Activated T-helper 1 cell treated with anti-CD3 and anti-CD28 coated beads, Interleukin-12 subunit alpha, Interleukin-12 subunit beta, Interleukin-2, Interleukin-4 antibody, amounts not matched to agents 30 ng/mL and 10 ng/mL and 1 ng/mL, durations not matched to agents 14 hours and 24 hours and 36 hours (primary cell): Measurements from ENCODE around the gene PRKG1. TPM values are rescaled to one million over a fixed set of nuclear protein-coding genes. Genes with fewer than 3 reads are reported as not detected.

Experiments
- DNase-seq: peaks from one replicate; pipeline ENCODE4 v3.0.0; 2021; ENCODE audit warnings: low spot score
- H3K27ac Mint-ChIP-seq: one replicate; pipeline ENCODE4 v1.8.0; 2021; ENCODE audit warnings: mild to moderate bottlenecking, mixed read lengths
- H3K27me3 Mint-ChIP-seq: one replicate; pipeline ENCODE4 v1.8.0; 2022; ENCODE audit warnings: mild to moderate bottlenecking, moderate library complexity, mixed read lengths; ENCODE audit not compliant: insufficient read depth
- H3K36me3 Mint-ChIP-seq: one replicate; pipeline ENCODE4 v1.8.0; 2021; ENCODE audit warnings: low read depth, mixed read lengths
- H3K4me1 Mint-ChIP-seq: one replicate; pipeline ENCODE4 v1.8.0; 2021; ENCODE audit warnings: low read depth, mixed read lengths
- H3K4me3 Mint-ChIP-seq: one replicate; pipeline ENCODE4 v1.8.0; 2021; ENCODE audit warnings: mild to moderate bottlenecking, moderate library complexity, mixed read lengths
- H3K9me3 Mint-ChIP-seq: one replicate; pipeline ENCODE4 v1.8.0; 2021; ENCODE audit warnings: mixed read lengths
- intact Hi-C: fragments of 100-400 bp; cut with micrococcal nuclease; formaldehyde crosslinking; loops from one replicate; pipeline ENCODE4 v1.15.1; 2024
- total RNA-seq: library from RNA; stranded (reverse); gene quantifications from 2 replicates; pipeline ENCODE4 v1.2.3, GENCODE V29; 2022

PRKG1 gene
- total RNA-seq, 1 donor from 2014 or later = not detected

GRCh38 chr10:51233337-51234100, 159.2 kb downstream of the PRKG1 start:
- Mint-ChIP-seq H3K9me3 (no peaks in the 10 kb centered on the region), H3K4me1 (no peaks in the 10 kb centered on the region), H3K4me3 (no peak overlapping the region), H3K27ac (no peak overlapping the region), H3K27me3 (peaks cover 1% of the 10 kb centered on the region), H3K36me3 (no peaks in the 10 kb centered on the region)
- DNase-seq = no peak
- intact Hi-C loops = no loop called here

- intact Hi-C loops = no loop called here
- H3K4me1 Mint-ChIP-seq = no peaks in the 10 kb centered on the region
- H3K9me3 Mint-ChIP-seq = no peaks in the 10 kb centered on the region
- peaks cover 1% of the 10 kb centered on the region for H3K27me3 Mint-ChIP-seq
- H3K36me3 Mint-ChIP-seq = no peaks in the 10 kb centered on the region
- no peak overlapping the region for H3K27ac Mint-ChIP-seq
- H3K4me3 Mint-ChIP-seq = no peak overlapping the region
- no peak for DNase-seq
Measured at GRCh38 chr10:51235865-51236264, 161.6 kb downstream of the PRKG1 start.

GRCh38 chr10:51239006-51239405, 164.7 kb downstream of the PRKG1 start:
- intact Hi-C loops = no loop called here
- H3K4me1 Mint-ChIP-seq = no peaks in the 10 kb centered on the region

DNA sequence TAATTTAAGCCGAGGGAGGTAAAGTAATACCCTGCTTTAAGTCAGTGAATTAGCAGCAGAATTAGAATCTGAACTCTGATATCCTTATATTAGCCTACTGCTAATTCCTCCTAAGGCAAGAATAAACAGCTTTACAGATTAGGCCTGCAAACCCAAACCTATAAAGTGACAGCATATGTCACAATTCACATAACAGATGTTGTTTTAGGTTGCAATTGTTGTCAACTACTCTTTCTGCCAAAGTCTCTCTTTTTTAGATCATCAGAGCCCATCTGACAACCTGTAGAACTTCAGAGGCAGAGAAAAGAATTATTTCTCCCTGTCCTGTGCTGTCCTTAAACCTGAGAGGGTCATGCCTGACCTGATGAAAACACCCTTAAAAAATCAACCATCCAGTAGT, 167.2 kb downstream of the PRKG1 start:
- no peaks in the 10 kb centered on the region for H3K4me1 Mint-ChIP-seq
- no peaks in the 10 kb centered on the region for H3K27me3 Mint-ChIP-seq
- no peak overlapping the region for H3K4me3 Mint-ChIP-seq
- H3K36me3 Mint-ChIP-seq = no peaks in the 10 kb centered on the region
- intact Hi-C loops = no loop called here
- H3K9me3 Mint-ChIP-seq = no peaks in the 10 kb centered on the region
- no peak overlapping the region for H3K27ac Mint-ChIP-seq
- no peak for DNase-seq

More at GRCh38 chr10:51239006-51239405, 164.7 kb downstream of the PRKG1 start:
- H3K27me3 Mint-ChIP-seq = no peaks in the 10 kb centered on the region
- no peak overlapping the region for H3K4me3 Mint-ChIP-seq
- no peaks in the 10 kb centered on the region for H3K9me3 Mint-ChIP-seq
- no peaks in the 10 kb centered on the region for H3K36me3 Mint-ChIP-seq
- no peak overlapping the region for H3K27ac Mint-ChIP-seq
- DNase-seq = no peak

- intact Hi-C loops = no loop called here
- DNase-seq = no peak
- Mint-ChIP-seq H3K36me3 (no peaks in the 10 kb centered on the region), H3K4me1 (no peaks in the 10 kb centered on the region), H3K27me3 (no peaks in the 10 kb centered on the region), H3K4me3 (no peak overlapping the region), H3K27ac (no peak overlapping the region), H3K9me3 (no peaks in the 10 kb centered on the region)
Measured at GRCh38 chr10:51242393-51242792, 168.1 kb downstream of the PRKG1 start.

- H3K27ac Mint-ChIP-seq = no peak overlapping the region
- intact Hi-C loops = no loop called here
- H3K9me3 Mint-ChIP-seq = no peaks in the 10 kb centered on the region
Measured at GRCh38 chr10:51244309-51244708, 170.0 kb downstream of the PRKG1 start.

DNA sequence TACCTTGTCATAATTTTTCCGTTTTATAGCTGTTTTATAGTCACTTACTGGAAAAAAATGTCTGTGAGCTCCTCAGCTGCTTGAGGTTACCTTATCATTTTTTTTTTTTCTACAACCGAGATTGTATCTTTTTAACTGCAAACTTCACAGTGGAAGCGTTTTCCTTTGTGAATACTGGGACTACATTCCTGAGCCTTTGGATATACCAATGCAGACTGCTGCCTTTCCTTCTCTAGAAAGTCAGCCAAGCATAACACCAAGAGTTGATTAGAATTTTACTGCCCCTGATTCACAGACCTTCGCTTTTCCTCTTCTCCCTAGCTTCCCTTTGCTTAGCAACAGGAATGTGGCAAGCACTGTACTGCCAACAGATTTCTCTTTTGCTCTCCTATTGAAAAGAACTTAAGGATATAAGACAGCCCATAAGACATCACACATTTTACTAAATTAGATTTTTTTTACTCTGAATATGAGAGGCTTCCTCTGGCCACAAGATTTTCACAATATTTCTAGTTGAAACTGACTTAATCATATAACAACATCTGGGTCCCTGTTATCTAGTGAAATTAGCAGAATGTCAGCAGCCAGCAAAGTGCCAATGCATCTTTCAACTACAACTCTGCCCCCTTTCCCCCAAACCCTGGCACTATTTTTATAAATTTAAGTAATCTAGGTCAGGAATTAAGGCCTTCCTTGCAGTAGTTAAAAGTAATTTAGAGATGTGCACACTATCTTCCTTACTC, 170.6 kb downstream of the PRKG1 start:
- Mint-ChIP-seq H3K27me3 (no peaks in the 10 kb centered on the region), H3K27ac (no peak overlapping the region), H3K36me3 (no peaks in the 10 kb centered on the region), H3K9me3 (no peaks in the 10 kb centered on the region), H3K4me3 (no peak overlapping the region), H3K4me1 (no peaks in the 10 kb centered on the region)
- intact Hi-C loops = no loop called here
- DNase-seq = no peak

More at GRCh38 chr10:51244309-51244708, 170.0 kb downstream of the PRKG1 start:
- H3K4me3 Mint-ChIP-seq = no peak overlapping the region
- no peak for DNase-seq
- no peaks in the 10 kb centered on the region for H3K27me3 Mint-ChIP-seq
- H3K4me1 Mint-ChIP-seq = no peaks in the 10 kb centered on the region
- H3K36me3 Mint-ChIP-seq = no peaks in the 10 kb centered on the region

DNA sequence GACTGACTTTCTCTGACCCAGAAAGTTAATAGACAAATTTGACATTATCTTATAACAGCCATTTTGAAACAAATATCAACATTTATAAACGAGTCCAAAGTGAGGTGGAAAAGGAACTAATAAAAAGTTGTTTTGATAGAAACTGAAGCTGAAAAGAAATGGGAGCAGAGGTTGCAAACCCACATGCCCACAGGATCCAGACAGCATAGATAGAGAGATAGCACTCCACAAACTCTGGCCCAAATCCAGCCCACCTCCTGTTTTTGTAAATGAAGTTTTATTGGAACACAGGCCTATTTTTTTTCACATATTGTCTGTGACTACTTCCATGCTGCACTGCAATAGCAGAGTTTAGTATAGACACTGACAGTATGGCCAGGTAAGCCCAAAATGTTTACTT, 171.9 kb downstream of the PRKG1 start:
- Mint-ChIP-seq H3K36me3 (no peaks in the 10 kb centered on the region), H3K27ac (no peak overlapping the region), H3K4me3 (no peak overlapping the region), H3K4me1 (no peaks in the 10 kb centered on the region), H3K27me3 (no peaks in the 10 kb centered on the region), H3K9me3 (no peaks in the 10 kb centered on the region)
- intact Hi-C loops = no loop called here
- no peak for DNase-seq

GRCh38 chr10:51250278-51250920, 176.1 kb downstream of the PRKG1 start:
- no peaks in the 10 kb centered on the region for H3K4me1 Mint-ChIP-seq
- H3K27me3 Mint-ChIP-seq = peaks cover 2% of the 10 kb centered on the region
- H3K36me3 Mint-ChIP-seq = no peaks in the 10 kb centered on the region
- no peaks in the 10 kb centered on the region for H3K9me3 Mint-ChIP-seq
- H3K27ac Mint-ChIP-seq = no peak overlapping the region
- no peak for DNase-seq
- no peak overlapping the region for H3K4me3 Mint-ChIP-seq
- intact Hi-C loops = no loop called here

DNA sequence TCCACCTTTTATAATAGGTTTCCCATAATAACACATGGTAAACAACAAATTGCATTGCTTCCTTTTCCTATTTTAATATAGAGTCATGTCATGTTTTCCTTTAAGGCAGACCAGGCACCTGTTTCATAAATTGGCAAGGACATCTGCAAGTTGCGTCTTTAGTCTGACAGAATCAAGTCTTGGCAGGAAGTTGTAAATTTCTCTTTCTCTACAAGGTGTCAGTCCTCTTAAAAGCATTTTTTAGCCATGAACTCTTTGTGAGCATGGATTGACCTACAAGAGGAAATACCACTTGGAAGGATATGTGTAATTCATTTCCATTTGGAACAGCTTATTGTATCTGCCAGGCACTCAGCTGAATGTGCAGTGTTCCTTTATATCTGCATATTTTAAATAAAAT, 176.8 kb downstream of the PRKG1 start:
- no peaks in the 10 kb centered on the region for H3K4me1 Mint-ChIP-seq
- no peaks in the 10 kb centered on the region for H3K9me3 Mint-ChIP-seq
- peaks cover 2% of the 10 kb centered on the region for H3K27me3 Mint-ChIP-seq
- intact Hi-C loops = no loop called here
- DNase-seq = no peak
- no peaks in the 10 kb centered on the region for H3K36me3 Mint-ChIP-seq
- H3K4me3 Mint-ChIP-seq = no peak overlapping the region
- H3K27ac Mint-ChIP-seq = no peak overlapping the region

DNA sequence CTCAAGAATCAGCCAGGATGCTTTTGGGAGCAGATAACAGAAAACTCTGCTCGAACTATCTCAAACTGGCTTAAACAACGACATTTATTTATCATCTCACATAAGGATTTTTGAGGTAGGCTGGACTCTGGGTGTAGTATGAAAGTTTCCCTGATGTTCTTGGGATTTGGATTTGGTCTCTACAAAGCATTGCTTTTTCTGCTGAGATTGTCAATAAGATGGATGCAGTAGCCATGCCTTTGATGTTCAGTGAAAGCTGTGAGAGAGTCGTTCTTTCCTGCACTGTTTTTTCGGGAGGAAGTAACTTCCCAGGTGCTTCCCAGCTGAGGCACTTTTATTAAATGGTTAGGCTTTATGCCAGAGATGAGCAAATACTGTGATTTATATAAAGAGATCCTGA, 181.1 kb downstream of the PRKG1 start:
- no peaks in the 10 kb centered on the region for H3K4me1 Mint-ChIP-seq
- no peak for DNase-seq
- peaks cover 2% of the 10 kb centered on the region for H3K27me3 Mint-ChIP-seq
- H3K36me3 Mint-ChIP-seq = no peaks in the 10 kb centered on the region
- H3K4me3 Mint-ChIP-seq = no peak overlapping the region
- H3K9me3 Mint-ChIP-seq = no peaks in the 10 kb centered on the region
- intact Hi-C loops = no loop called here
- H3K27ac Mint-ChIP-seq = no peak overlapping the region

GRCh38 chr10:51257511-51258248, 183.4 kb downstream of the PRKG1 start:
- Mint-ChIP-seq H3K4me3 (no peak overlapping the region), H3K27ac (no peak overlapping the region), H3K4me1 (no peaks in the 10 kb centered on the region), H3K27me3 (peaks cover 2% of the 10 kb centered on the region), H3K9me3 (no peaks in the 10 kb centered on the region), H3K36me3 (no peaks in the 10 kb centered on the region)
- no peak for DNase-seq
- intact Hi-C loops = no loop called here
